Liver (tissue), 3 donors: ENCODE results near the gene HCN2.

ENCODE experiments used
- CTCF ChIP-seq: fragments of 150-350 bp; IDR thresholded peaks from 2 replicates; pipeline ENCODE4 v1.5.1; 2017; ENCODE audit warnings: improper control_type of control experiment, low read depth, low read length; ENCODE audit not compliant: missing input control
- FOXA1 ChIP-seq: IDR thresholded peaks from 2 replicates; pipeline ENCODE4 v1.6.1; 2016; ENCODE audit warnings: antibody characterized with exemption
- FOXA2 ChIP-seq: IDR thresholded peaks from 2 replicates; pipeline ENCODE4 v1.6.1; 2016; ENCODE audit warnings: antibody characterized with exemption
- GABPA ChIP-seq, 2 donors: IDR thresholded peaks in 1 of 2; conservative IDR thresholded peaks in 1 of 2; 2 replicates each; pipeline ENCODE4 v1.6.1; 2016; ENCODE audit warnings: antibody characterized with exemption in 2 of 2, mild to moderate bottlenecking in 1 of 2, moderate library complexity in 1 of 2
- MAX ChIP-seq: IDR thresholded peaks from 2 replicates; pipeline ENCODE4 v1.6.1; 2016; ENCODE audit warnings: antibody characterized with exemption
- SP1 ChIP-seq: IDR thresholded peaks from 2 replicates; pipeline ENCODE4 v1.6.1; 2018; ENCODE audit warnings: antibody characterized with exemption, mild to moderate bottlenecking
- TAF1 ChIP-seq: conservative IDR thresholded peaks from 2 replicates; pipeline ENCODE4 v1.6.1; 2016; ENCODE audit warnings: antibody characterized with exemption, mild to moderate bottlenecking
- YY1 ChIP-seq: IDR thresholded peaks from 2 replicates; pipeline ENCODE4 v1.6.1; 2016; ENCODE audit warnings: antibody characterized with exemption, mild to moderate bottlenecking
- TF ChIP-seq, protein P1 (sequence below): IDR thresholded peaks from 2 replicates; pipeline ENCODE4 v1.6.1; 2016; ENCODE audit warnings: antibody characterized with exemption, mild to moderate bottlenecking
- TF ChIP-seq, protein P2 (sequence below): IDR thresholded peaks from 2 replicates; pipeline ENCODE4 v1.6.1; 2016; ENCODE audit warnings: antibody characterized with exemption
- TF ChIP-seq, protein P3 (sequence below): IDR thresholded peaks from 2 replicates; pipeline ENCODE4 v1.6.1; 2016; ENCODE audit warnings: antibody characterized with exemption
- donor health status: healthy.
- donor health status: healthy.

- TF ChIP-seq CTCF (no peak), TAF1 (no peak), MAX (no peak), YY1 (no peak), FOXA2 (no peak), GABPA (IDR thresholded peaks at IDR 0.05 in 1 of 2, conservative IDR thresholded peaks at IDR 0.05 in 1 of 2) (no peak), FOXA1 (no peak), SP1 (no peak)
- TF ChIP-seq, protein P1, sequence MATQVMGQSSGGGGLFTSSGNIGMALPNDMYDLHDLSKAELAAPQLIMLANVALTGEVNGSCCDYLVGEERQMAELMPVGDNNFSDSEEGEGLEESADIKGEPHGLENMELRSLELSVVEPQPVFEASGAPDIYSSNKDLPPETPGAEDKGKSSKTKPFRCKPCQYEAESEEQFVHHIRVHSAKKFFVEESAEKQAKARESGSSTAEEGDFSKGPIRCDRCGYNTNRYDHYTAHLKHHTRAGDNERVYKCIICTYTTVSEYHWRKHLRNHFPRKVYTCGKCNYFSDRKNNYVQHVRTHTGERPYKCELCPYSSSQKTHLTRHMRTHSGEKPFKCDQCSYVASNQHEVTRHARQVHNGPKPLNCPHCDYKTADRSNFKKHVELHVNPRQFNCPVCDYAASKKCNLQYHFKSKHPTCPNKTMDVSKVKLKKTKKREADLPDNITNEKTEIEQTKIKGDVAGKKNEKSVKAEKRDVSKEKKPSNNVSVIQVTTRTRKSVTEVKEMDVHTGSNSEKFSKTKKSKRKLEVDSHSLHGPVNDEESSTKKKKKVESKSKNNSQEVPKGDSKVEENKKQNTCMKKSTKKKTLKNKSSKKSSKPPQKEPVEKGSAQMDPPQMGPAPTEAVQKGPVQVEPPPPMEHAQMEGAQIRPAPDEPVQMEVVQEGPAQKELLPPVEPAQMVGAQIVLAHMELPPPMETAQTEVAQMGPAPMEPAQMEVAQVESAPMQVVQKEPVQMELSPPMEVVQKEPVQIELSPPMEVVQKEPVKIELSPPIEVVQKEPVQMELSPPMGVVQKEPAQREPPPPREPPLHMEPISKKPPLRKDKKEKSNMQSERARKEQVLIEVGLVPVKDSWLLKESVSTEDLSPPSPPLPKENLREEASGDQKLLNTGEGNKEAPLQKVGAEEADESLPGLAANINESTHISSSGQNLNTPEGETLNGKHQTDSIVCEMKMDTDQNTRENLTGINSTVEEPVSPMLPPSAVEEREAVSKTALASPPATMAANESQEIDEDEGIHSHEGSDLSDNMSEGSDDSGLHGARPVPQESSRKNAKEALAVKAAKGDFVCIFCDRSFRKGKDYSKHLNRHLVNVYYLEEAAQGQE, result no peak
- TF ChIP-seq, protein P2, sequence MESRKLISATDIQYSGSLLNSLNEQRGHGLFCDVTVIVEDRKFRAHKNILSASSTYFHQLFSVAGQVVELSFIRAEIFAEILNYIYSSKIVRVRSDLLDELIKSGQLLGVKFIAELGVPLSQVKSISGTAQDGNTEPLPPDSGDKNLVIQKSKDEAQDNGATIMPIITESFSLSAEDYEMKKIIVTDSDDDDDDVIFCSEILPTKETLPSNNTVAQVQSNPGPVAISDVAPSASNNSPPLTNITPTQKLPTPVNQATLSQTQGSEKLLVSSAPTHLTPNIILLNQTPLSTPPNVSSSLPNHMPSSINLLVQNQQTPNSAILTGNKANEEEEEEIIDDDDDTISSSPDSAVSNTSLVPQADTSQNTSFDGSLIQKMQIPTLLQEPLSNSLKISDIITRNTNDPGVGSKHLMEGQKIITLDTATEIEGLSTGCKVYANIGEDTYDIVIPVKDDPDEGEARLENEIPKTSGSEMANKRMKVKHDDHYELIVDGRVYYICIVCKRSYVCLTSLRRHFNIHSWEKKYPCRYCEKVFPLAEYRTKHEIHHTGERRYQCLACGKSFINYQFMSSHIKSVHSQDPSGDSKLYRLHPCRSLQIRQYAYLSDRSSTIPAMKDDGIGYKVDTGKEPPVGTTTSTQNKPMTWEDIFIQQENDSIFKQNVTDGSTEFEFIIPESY, result no peak
- TF ChIP-seq, protein P3, sequence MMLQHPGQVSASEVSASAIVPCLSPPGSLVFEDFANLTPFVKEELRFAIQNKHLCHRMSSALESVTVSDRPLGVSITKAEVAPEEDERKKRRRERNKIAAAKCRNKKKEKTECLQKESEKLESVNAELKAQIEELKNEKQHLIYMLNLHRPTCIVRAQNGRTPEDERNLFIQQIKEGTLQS, result no peak
These were observed 690 bp downstream of the HCN2 start for GRCh38 chr19:590396-590745.
